Measurements from ENCODE around the gene GREB1L.

GRCh38 chr18:21483051-21483450 lies 241.0 kb downstream of the GREB1L start:
- TF ChIP-seq CTCF (conservative IDR thresholded peaks at IDR 0.05; ENCODE audit: low read length) (no peak), EZH2phosphoT487 (IDR thresholded peaks at IDR 0.05; ENCODE audit: borderline replicate concordance, low read depth, low read length) (no peak)
